Measurements from ENCODE around the gene MCF2L.

MCF2L gene

DNA sequence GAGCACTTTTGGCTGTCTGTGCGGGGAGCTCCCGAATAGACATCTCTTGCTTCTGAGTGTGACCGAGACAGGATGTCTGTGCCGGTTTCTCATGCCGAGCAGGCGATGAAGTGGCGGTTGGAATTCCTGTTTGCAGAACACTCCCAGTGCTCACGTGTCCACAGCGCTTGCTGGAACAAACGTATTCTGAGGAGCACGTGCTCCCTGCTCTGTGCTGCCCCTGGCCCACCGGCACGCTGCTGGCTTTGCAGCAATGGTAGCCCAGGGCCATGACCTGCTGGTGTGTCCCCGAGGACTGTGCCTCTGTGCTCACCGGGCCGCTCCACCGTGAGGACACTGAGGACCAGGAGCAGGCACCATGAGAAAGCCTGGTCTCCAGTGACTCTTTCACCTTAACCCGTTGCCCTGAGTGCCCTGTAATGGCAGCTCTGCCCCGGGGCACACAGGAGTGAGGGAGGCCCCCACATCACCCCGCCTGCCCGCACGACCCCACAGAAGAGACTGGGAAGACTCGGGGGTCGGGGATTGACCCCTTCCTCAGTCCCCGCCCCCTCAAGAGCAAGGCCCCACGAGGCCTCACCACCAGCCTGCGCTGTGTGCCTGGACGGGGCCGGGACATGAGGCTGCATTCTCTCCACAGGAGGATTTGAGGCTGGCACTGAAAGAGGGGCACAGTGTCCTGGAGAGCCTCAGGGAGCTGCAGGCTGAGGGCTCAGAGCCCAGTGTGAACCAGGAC, 96.6 kb downstream of the MCF2L start:
- CTCF ChIA-PET: no interaction called here
- TF ChIP-seq, protein P1, sequence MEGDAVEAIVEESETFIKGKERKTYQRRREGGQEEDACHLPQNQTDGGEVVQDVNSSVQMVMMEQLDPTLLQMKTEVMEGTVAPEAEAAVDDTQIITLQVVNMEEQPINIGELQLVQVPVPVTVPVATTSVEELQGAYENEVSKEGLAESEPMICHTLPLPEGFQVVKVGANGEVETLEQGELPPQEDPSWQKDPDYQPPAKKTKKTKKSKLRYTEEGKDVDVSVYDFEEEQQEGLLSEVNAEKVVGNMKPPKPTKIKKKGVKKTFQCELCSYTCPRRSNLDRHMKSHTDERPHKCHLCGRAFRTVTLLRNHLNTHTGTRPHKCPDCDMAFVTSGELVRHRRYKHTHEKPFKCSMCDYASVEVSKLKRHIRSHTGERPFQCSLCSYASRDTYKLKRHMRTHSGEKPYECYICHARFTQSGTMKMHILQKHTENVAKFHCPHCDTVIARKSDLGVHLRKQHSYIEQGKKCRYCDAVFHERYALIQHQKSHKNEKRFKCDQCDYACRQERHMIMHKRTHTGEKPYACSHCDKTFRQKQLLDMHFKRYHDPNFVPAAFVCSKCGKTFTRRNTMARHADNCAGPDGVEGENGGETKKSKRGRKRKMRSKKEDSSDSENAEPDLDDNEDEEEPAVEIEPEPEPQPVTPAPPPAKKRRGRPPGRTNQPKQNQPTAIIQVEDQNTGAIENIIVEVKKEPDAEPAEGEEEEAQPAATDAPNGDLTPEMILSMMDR (IDR thresholded peaks at IDR 0.05; ENCODE audit: insufficient read depth, low read length, missing control alignments): no peak
- POLR2A ChIA-PET: no interaction called here
- no peak for DNase-seq (ENCODE audit: low read depth, low spot score)
- no peak overlapping the region for H3K4me3 ChIP-seq (ENCODE audit: low read depth, low read length)

DNA sequence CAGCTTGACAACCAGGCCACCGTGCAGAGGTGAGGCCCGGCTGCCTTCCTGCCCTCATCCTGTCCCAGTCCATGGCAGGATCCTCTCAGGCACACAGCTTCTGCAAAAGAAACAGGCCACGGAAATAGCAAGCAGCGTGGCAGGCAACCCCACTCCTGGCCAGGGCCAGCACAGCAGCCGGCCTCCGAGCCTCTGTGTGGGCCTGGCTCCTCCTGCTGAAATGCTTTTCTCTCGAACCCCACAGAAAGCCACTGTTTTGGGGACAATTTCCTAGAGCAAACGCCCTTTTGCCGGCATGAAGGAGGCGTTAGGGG, 97.1 kb downstream of the MCF2L start:
- ChIA-PET POLR2A (no interaction called here), CTCF (no interaction called here)
- no peak for DNase-seq (ENCODE audit: low read depth, low spot score)
- TF ChIP-seq, protein P1 (IDR thresholded peaks at IDR 0.05; ENCODE audit: insufficient read depth, low read length, missing control alignments): no peak
- no peak overlapping the region for H3K4me3 ChIP-seq (ENCODE audit: low read depth, low read length)

DNA sequence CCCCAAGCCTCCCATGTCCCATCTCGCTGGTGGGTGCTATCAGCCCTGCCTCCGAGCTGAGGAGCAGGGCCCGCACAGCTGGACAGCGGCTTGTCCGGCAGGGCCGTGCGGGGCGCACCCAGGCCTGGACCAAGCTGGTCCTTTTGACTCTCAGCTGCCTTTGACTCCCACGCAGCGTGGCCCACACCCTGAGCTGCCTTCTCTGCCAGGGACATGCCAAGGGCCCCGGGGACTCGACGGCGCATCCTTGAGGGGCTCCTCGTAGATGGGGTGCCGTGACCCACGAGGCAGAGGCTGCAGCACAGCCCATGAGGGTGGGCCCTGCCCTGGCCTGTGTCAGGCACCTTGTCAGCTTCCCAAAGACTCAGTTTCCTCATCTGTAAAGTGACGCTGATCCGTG, 97.7 kb downstream of the MCF2L start:
- ChIA-PET CTCF (no interaction called here), POLR2A (no interaction called here)
- DNase-seq (ENCODE audit: low read depth, low spot score): no peak
- no peak overlapping the region for H3K4me3 ChIP-seq (ENCODE audit: low read depth, low read length)
- TF ChIP-seq, protein P1 (IDR thresholded peaks at IDR 0.05; ENCODE audit: insufficient read depth, low read length, missing control alignments): no peak

DNA sequence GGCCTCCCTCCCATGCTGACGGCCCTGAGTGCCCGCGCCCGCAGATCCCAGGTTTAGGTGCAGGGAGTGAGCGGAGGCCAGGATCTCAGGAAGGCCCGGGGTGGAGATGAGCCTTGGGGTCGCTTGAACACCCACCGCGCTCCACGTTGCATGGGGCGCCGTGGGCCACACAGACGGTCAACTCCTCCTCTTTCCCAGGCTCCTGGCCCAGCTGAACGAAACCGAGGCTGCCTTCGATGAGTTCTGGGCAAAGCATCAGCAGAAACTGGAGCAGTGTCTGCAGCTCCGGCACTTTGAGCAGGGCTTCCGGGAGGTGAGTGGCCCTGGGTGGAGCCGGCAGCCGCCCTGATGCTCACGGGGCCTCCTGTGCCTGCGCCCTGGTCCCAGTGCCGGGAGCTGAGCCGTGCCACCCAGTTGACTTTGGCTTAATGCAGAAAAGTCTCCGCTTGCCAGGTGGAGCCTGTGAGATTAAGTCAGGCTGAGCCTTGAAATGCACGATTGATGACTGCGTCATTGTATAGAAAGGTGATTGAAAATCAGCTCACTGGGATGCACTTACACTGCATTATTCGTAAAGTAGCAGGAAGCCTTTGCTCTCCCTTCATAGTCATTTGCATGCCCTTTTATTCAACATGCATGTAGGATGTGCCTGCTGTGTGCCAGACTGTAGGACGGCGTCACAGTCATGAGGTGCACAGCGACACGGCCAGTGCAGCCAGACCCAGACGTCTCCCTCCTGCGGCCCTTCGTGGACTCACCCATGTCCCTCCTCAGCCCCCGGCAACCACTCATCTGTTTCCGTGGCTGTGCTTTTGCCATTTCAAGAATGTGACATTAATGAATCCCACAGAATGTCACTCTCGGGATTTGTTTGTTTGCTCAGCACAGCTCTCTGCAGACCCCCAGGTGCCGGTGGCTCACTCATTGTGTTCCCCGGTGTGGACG, 101.1 kb downstream of the MCF2L start:
- CTCF ChIA-PET: no interaction called here
- POLR2A ChIA-PET: no interaction called here
- DNase-seq (ENCODE audit: low read depth, low spot score): no peak
- TF ChIP-seq, protein P1 (IDR thresholded peaks at IDR 0.05; ENCODE audit: insufficient read depth, low read length, missing control alignments): no peak
- no peak overlapping the region for H3K4me3 ChIP-seq (ENCODE audit: low read depth, low read length)

DNA sequence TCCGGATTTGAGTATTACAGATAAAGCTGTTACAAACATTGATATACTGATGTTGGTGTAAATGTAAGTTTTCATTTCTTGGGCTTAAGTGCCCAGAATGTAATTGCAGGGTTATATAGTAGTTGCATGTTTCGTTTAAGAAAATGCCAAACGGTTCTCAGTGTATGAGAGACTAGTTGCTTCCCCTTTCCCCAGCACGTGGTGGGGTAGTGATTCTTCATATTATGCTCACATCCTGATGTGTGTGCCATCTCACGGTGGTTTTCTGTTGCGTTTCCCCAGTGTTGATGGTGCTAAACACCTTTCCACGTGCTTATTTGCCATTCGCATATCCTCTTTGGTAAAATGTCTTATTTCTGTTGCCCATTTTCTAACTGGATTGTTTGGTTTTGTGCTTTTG, 101.8 kb downstream of the MCF2L start:
- POLR2A ChIA-PET: no interaction called here
- CTCF ChIA-PET: interaction anchor here (1.0 kb wide), 1 partner anchor 19 kb away, joined by 3 read pairs; no protein-coding TSS in a partner anchor
- no peak overlapping the region for H3K4me3 ChIP-seq (ENCODE audit: low read depth, low read length)
- TF ChIP-seq, protein P1 (IDR thresholded peaks at IDR 0.05; ENCODE audit: insufficient read depth, low read length, missing control alignments): no peak
- DNase-seq (ENCODE audit: low read depth, low spot score): no peak

DNA sequence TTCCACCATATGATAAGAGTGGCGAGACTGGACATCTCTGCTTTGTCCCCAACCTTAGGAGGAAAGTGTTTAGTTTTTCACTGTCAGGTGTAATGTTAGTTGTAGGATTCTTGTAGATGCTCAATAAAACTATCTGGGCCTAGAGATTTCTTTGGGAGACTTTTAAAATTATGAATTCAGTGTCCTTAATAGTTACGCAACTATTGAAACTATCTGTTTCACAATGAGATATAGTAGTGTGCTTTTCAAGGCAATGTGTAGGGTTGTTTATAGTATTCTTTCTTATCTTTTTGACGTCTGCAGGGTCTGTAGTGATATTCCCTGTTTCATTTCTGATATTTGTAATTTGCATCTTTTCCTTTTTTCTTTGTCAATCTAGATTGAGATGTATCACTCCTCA, 103.4 kb downstream of the MCF2L start:
- H3K4me3 ChIP-seq (ENCODE audit: low read depth, low read length): no peak overlapping the region
- TF ChIP-seq, protein P1 (IDR thresholded peaks at IDR 0.05; ENCODE audit: insufficient read depth, low read length, missing control alignments): no peak
- ChIA-PET CTCF (no interaction called here), POLR2A (no interaction called here)
- no peak for DNase-seq (ENCODE audit: low read depth, low spot score)
